Astrocyte of the hippocampus (primary cell): ENCODE data around the gene SYT8.
"Not testable (repeated sequence)": the region's sequence is repeated elsewhere in the genome, so short reads cannot be mapped to it uniquely, and the experiment has no call there.

ENCODE experiments used
- DNase-seq: peaks from one replicate; pipeline ENCODE4 v3.0.0; 2011; ENCODE audit warnings: low read depth, low spot score

The SYT8 gene

GRCh38 chr11:1886551-1886950 is 51.8 kb downstream of the SYT8 start:
- not testable (repeated sequence) for DNase-seq
